Fibroblast of skin of abdomen (primary cell): Measurements from ENCODE around the gene MXD3.
"Not testable (repeated sequence)": the region's sequence is repeated elsewhere in the genome, so short reads cannot be mapped to it uniquely, and the experiment has no call there.

ENCODE experiments used
- DNase-seq: peaks from one replicate; pipeline ENCODE4 v3.0.0-alpha.2; 2013

The MXD3 gene

DNA sequence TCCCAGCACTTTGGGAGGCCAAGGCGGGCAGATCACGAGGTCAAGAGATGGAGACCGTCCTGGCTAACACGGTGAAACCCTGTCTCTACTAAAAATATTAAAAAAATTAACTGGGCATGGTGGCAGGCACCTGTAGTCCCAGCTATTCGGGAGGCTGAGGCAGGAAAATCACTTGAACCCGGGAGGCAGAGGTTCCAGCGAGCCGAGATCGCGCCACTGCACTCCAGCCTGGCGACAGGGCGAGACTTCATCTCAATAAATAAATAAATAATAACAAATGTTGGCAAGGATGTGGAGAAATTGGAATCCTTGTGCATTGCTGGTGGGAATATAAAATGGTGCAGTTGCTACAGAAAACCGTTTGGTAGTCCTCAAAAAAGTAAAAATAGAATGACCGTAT, 31.3 kb upstream of the MXD3 start:
- not testable (repeated sequence) for DNase-seq

DNA sequence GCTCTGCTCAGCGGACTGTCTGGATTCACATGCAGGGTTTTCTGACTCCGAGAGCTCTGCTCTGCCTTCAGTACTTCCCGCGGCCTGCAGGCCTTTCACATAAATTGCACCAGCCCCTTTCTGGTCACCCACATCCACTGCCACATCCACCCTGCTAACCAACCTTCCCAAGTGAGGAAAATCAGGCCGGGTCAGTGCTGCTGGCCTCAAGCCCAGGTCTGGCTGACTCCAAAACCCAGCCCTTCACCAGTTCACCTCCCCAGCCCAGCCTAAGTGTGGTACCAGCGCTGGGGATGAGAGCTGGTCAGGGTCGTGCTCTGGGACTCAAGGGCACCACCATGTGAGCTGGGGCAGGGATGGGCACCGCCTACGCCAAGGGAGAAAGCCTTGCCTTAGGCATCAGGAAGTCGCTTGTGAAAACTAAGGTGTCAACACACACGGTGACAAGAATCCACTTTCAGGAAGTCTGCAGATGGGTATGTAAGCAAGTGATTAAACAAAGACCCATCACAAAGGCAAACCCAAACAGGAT, 27.5 kb upstream of the MXD3 start:
- no peak for DNase-seq

DNA sequence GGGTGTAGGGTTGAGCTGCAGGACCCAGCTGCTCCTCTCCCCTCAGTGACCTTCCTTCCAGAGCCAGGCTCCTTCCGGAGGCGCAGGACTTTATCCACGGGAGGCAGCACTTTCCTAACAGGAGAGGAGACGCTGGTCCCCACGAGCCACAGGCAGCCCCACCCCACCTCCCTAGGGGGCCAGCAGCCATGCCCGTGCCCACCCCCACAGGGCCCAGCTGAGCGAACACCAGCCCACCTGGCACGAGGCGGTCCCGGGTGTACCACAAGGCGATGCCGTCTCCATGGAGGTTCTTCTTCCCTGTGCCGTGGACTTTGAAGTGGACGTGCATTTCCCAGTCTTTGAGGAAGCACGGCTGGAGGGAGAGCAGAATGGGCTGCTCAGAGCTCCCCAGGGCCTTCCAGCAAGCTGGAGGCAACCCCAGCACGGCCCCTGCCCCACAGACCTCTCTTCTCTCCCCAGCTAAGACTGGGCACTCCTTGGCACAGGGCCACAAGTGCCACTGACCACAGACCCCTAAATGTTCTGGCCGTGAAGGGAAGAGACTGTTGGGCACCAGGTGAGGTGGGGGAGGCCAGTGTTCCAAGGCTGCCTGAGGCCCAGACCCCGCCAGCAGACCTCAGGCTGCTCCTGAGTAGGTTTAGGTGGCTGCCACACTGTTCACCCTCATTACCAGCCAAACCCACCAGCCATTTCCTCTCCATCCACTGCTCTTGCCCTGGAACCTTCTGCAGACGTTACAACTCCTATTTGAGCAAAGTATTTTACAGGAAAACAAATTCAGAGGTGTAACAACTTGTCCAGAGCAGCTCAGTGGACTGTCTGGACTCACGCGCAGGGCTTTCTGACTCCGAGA, 26.8 kb upstream of the MXD3 start:
- DNase-seq = no peak

DNA sequence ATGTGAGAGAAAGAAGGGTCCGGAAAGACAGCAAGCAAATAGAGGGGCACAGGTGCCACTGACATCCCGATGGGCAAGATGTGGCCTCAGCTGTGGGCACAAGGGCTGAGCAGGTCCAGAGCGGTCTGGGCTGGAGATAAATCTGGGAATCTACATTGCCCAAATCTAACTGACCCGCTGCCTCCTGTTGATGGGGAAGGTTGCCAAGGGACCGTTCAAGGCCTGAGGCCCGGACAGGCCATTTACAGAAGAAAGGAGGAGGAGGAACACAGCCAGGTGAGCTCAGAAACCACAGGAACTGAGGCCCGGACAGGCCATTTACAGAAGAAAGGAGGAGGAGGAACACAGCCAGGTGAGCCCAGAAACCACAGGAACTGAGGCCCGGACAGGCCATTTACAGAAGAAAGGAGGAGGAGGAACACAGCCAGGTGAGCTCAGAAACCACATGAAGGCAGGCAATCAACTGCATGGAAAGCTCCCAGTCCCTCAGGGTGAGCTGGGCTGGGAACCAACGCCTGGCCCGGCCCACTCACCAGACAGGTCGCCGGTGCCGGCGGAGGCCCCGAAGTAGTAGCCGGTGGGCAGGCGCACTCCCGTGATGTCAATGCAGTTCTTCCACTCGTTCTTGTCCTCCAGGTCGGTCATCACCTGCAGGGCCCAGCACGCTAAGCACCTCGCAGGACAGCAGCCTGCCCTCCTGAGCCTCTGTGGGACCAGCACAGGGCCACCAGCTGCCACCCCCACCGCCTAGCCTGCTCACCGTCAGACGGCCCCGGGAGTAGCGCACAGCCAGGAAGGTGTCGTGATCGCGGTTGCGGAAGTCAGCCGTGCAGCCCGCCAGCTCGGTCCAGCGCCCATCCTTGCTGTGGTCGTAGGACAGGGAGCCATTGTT, 25.2 kb upstream of the MXD3 start:
- no peak for DNase-seq

DNA sequence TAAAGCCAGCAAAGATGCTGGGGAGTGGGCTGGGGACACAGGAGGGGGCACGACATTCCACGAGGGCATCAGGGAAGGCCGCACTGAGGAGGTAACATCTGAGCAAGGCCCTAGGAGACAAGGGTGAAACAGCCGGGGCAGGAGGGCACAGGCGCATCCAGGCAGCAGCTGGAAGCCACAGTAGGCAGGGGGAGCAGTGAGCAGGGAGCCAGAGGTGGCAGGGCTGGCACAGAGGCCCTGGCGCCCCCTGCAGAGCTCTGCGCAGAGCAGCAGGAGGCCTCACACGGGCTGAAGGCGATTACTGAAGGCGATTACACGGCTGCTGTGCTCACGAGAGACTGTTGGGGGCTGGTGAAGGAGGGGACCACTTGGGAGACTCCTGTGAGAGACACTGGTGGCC, 24.4 kb upstream of the MXD3 start:
- no peak for DNase-seq

DNA sequence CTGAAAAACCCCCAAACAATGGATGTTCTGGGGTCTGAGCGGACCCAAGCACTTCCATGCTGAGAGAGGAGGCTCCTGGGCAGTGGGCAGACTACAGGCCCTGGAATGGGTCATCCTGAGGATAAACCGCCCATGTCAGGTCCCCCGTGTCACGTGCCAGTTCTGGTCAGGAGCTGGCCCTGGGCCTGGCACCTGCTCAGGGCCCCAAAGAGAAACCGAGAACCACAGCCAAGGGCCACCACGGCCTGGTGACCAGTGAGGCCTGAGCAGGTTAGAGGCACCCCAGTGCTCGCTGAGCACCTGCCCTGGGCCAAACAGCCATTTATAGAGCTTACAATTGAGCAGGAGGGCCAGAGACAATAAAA, 24.0 kb upstream of the MXD3 start:
- no peak for DNase-seq

DNA sequence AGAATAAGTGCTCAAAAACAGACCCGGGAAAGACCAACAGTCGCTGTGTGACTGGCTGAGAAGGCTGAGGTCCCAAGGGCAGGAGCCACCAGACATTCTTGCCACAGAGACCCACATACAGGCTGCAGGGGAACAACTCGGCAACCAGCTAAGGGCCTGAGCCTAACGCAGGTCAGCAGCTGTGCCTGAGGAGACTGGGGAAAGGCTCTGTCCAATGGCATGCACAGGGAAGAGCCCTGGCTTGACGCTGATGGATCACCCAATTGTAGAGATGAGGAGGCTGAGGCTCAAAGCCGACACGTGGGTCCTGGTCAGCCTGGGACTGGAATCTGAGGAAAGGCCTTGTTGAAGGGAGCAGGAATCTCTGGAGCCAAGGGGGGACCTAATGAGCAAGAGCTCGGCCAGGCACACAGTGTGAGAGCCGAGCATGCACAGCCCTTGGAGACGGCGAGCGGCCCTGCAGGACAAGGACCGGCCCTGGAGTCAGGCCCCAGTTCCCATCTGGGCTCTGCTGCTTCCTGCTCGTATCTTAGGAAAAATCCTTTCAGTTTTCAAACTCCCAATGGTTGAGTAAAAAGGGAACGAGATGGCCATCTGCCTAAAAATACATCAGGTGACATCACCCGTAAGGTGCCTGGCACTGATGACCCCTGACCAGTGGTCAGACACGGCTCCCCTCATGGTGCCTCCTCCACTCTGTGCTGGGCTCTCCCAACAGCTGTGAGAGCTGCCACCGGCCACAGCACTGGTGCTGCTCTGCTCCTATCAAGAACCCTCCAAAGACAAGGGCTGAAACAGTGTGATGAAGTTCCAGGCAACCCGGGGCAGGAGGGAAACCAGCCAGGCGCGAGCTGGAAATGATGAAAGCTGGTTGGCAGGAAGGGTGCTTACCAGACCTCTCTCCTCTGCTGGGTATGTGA, 23.3 kb upstream of the MXD3 start:
- DNase-seq = no peak

DNA sequence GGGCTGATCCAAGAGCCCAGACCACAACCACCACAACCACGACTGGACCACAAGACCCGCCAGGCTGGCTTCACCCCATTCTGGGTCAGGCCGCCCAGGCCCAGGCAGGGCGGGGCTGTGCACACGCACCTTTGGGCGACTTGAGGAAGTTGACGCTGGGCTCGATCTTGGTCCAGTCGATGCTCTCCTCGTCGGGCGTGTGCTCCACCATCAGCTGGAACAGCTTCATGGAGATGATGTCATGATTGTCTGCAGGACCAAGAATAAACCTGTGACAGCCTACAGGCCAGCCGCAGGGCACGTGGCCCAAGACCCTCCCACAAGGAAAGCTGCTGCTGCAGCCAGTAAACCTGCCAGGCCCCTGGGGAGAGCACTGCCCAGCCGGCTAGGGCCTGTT, 22.5 kb upstream of the MXD3 start:
- no peak for DNase-seq

DNA sequence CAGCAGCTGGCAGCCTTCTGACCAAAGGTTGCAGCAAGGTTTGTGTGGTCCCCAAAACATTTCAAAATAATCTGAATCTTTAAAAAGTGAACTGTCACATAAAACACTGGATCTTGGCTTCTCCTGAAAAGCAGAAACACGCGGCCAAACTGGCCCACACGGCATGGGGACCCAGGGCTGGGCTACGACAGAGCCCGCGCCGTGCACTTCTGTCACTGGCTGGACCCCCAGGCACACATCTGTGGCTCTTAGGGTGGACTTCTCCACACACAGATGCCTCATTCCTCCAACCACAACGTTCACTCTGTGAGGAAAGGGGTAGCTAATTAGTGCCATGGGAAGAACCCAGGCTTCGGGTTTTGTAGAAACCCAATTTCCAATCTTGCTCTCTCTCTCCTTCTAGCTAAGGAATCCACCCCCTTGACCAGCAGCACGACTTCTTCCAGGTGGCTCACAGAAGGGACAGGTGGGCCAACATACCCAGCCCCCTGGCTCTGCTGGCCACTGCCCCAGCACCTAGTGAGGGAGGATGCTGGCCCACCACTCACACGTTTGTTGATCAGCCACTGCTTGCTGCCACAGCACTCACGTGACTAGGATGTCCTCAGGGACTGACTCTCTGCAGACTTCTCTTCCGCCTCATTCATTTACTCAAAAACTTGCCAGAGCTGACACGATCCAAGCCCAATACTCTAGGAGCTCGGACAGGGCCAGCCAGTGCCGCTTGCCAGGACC, 21.9 kb upstream of the MXD3 start:
- no peak for DNase-seq

DNA sequence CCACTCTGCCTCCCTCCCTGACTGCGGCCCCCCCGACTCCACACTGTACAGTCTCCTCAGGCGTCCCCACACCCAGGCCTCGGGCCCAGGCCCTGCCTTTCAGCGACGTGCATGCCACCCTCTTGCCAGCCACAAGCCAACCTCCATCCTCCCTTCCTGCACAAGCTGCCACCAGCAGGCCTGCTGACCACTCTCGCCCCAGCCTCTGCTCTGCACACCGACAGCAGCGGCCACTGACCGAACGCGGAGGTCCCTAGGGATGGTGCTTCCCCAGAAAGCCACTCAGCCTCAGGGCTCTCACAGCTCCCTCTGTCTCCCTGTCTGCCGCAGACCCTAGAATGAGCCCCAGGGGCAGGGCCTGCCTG, 21.2 kb upstream of the MXD3 start:
- no peak for DNase-seq

DNA sequence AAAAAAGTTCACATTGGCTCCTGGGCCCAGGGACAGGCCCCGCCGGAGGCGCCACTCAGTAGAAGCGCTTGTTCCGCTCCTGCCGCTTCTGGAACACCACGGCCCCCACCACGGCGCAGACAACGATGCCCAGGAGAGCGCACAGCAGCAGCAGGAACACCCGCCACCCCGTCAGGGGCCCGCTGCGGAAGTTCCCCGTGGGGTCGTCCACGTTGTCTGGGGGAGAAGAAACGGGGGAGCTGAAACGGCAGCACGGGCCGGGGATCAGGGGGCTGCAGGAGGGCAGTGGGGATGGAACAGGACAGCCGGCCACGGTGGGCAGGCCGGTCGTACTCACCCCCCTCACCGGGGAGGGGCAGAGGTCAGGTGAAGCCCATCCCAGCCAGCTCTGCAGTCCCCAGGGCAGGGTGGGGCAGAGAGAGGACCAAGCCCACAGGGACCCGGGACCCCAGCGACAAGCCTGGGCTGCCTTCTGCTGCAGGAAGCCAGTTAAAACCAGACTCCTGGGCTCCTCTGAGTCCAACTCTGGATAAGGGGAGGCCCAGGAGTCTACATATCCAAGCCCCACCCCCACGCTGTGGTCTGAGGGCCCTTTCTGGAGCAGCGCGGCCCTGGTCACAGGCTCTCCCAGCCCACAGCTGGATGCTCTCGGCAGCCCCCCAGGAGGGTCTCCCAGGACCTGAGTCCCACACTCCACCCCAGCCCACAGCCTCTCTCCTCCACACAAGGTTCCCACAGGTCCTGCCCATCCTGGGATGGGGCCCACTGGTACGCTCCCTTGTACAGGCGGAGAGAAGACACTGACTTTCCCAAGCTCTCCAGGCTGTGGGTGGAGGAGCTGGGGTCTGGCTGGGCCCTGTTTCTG, 20.6 kb upstream of the MXD3 start:
- no peak for DNase-seq

DNA sequence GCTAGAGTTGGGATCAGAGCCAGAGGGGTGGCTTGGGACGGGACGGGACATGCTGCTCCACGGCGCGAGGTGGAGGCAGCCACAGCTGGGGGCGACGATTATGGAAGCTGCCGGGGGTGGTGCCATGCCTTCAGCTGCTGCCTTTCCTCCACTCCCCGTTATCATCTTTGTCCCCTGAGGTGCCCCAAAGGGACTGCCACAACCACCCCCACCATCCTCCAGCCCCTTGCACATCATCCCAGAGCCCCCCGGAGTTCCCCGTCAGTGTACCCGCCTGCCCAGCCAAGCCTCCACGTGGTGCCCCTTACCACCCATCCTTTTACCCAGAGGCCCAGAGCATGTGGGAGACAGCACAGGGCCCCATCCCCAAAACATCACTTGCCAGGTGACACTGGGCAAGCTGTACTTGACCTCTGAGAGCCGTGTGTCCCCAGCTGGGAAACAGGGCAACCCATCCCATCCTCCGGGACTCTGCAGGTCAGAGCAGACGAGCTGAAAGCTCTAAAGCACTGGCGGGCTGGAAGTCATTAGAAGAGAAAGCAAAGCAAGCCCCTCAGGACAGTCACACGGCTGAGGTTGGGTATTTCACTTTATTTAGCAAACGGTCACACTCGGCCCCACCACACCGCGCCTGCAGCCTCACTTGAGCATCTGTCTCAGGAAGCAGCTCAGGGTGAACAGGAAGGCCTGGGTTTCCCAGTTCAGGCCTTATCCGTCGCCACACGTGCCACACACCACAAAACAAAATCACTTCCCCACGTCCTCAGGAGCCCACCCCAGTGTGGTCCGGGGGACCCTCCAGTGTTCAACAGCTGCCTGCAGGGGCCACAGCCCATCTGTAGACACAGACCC, 19.5 kb upstream of the MXD3 start:
- DNase-seq = no peak

DNA sequence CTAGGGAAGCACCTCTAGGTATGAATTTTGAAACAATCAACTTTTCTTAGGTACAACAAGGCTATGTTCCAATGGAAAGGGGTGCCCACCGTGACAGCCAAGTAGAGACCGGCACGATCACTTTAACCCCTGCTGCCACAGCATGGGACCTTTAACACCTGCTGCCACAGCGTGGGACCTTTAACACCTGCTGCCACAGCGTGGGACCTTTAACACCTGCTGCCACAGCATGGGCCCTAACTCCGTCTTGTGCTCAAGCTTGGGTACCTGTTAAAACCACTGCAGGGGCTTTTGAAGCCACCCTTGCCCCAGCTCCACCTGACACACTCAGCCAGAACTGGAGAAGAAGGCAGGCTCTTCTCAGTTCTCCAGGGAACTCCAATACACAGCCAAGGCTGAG, 18.2 kb upstream of the MXD3 start:
- no peak for DNase-seq

DNA sequence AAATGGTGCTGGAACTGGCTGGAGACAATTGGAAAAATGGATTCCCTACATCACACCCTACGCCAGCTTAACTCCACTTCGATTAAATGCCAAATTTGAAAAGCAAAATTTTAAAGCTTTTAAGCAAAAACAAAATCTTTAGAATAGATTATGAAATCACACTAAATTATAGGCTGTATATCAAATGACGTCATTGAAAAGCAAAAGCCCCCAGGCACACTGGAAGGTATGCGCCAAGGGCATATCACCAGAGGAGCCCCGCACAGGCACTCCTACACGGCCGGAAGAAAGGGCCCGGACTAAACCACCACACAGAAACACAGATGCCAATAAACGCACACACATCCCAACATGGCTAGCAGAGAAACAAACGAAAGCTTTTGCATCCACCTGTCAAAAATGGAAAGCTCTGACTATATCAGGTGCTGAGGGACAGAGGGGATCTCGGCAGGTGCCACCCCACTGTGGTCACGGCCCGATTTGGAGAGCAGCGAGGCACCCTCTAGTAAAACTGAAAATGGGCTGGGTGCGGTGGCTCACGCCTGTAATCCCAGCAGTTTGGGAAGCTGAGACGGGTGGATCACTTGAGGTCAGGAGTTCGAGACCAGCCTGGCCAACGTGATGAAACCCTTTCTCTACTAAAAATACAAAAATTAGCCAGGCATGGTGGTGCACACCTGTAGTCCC, 17.0 kb upstream of the MXD3 start:
- DNase-seq = no peak

DNA sequence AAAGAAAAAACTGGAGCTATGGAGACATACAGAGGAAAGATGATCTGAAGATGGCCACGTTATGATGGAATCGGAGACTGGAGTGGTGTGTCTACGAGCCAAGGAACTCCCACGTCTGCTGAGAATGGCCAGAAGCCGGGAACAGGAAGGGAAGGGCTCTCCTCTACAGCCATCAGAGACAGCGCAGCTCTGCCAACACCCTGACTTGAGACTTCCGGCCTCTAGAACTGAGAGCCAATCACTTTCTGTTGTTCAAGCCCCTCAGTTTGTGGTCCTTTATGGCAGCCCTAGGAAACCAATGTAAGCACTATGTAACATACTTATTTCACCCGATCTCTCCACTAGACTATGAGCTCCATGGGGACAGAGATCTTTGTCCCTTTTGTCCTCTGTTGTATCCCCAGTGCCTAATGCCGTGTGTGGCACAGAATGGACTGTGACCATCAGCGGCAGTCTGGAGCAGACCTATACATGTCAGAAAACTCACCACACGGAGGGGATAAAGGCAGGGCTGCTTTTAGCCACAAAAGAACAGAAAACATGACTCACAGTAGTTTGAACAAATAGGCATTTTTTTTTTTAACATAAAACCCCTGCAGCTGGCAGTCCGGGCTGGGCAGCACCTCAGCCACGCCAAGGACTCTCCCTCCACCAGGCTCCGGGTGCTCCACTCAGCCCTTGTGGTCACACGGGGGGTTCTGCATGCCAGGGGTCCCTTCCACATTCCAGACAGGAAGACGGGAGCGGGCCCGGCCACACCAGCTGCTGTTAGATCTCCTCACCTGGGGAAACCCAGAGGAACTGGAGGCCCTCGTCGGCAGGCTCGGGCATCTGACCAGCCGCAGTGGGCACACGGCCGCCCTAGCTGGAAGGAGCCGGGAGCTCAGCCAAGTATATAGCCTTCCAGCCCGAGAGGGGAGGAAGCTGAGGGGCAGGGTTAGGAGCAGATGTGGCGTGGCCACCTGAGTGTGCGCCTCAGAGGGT, 16.1 kb upstream of the MXD3 start:
- DNase-seq = no peak

DNA sequence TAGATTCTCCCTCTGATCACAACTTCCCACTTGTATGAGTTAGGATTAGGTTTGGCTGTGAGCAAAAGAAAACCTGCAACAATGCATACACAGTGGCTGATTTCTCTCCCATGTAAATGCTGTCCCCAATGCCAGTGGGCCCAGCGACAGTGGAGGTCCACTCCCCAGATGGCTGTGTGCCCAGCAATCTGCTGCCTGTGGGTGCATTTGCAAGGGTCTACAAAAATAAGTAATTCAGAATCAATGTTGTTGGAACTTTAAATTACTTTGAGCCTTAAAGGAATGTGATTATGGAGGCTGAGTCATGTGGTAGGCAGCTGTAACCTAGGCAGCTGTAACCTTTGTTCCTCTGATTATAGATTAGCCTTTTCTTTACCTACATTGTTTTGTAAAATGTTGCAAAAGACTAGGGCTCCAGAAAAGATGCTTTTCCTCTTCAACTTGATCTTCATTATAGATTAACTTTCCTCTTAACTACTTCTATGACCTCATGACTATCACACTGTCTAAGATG, 14.2 kb upstream of the MXD3 start:
- no peak for DNase-seq

DNA sequence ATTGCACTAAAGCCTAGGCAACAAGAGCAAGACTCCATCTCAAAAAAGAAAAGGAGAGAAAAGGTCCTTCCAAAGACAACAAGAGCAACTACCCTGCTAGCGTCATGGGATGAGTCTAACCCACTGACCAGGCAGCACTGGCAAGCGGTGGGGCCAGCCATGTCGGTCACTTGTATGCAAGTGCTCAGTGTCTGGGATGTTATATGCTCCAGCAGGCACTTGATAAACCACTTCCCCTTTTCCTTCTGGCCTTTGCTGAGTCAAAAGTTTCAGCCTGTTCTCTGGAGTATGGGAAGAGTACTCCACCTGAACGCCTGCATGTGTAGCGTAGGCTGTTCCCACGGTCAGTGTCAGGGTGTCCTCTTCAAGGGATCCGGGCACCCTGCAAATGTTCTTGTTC, 9.2 kb upstream of the MXD3 start:
- no peak for DNase-seq
